ENCODE measurements around the gene HGF.

The HGF gene

DNA sequence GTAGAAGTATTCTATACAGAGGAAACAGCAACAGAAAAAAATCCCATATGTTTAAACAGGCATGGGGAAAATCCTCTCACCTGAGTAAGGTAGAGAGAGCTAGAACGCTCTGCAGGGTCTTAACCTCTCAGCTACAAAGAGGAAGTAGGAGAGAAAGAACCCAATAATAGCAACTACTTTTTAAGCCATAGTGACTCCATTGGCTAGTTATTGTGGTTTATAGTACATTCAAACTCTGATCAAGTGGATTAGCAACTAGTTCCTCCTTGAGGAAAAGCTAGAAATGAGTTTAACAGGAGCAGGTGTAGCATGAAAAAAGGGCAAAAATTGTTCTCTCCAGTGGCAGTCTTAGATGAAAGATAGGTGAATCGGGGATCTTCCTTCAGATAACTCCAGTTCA, 89.7 kb downstream of the HGF start:
- DNase-seq (ENCODE audit: low spot score): no peak
- CTCF ChIA-PET: no interaction called here
- no peak overlapping the region for H3K27ac ChIP-seq

GRCh38 chr7:81676813-81677212, 93.0 kb downstream of the HGF start:
- TF ChIP-seq, protein P1, sequence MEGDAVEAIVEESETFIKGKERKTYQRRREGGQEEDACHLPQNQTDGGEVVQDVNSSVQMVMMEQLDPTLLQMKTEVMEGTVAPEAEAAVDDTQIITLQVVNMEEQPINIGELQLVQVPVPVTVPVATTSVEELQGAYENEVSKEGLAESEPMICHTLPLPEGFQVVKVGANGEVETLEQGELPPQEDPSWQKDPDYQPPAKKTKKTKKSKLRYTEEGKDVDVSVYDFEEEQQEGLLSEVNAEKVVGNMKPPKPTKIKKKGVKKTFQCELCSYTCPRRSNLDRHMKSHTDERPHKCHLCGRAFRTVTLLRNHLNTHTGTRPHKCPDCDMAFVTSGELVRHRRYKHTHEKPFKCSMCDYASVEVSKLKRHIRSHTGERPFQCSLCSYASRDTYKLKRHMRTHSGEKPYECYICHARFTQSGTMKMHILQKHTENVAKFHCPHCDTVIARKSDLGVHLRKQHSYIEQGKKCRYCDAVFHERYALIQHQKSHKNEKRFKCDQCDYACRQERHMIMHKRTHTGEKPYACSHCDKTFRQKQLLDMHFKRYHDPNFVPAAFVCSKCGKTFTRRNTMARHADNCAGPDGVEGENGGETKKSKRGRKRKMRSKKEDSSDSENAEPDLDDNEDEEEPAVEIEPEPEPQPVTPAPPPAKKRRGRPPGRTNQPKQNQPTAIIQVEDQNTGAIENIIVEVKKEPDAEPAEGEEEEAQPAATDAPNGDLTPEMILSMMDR (conservative IDR thresholded peaks at IDR 0.05; ENCODE audit: low read depth): no peak
- H3K27ac ChIP-seq: no peak overlapping the region
- DNase-seq (ENCODE audit: low spot score): no peak
- CTCF ChIA-PET: no interaction called here
- POLR2A ChIA-PET (ENCODE audit: low non-redundant PET): no interaction called here

More for the DNA sequence above, 89.7 kb downstream of the HGF start:
- POLR2A ChIA-PET (ENCODE audit: low non-redundant PET): no interaction called here
- TF ChIP-seq, protein P1 (conservative IDR thresholded peaks at IDR 0.05; ENCODE audit: low read depth): no peak

GRCh38 chr7:81676105-81676811, 93.6 kb downstream of the HGF start:
- TF ChIP-seq, protein P1 (conservative IDR thresholded peaks at IDR 0.05; ENCODE audit: low read depth): no peak
- POLR2A ChIA-PET (ENCODE audit: low non-redundant PET): no interaction called here
- H3K27ac ChIP-seq: no peak overlapping the region
- DNase-seq (ENCODE audit: low spot score): no peak
- CTCF ChIA-PET: no interaction called here

DNA sequence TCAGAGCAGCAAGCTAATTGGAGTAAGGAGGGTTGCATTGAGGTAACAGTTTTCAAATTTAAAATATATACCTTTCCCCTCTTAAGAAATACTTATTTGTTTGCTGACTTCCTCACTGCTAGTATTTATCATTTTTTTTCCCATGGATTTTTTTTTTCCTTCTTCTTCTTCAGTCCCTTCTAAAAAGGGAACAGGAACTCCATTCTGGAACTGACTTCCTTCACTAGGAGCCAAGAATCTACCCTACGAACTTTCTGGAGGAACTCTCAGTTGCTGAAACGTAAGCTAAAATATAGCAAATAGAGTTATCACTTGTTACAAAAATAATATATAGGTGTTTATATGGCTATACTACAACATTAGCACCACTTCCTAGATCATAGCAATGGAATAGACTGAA, 95.4 kb downstream of the HGF start:
- H3K27ac ChIP-seq: no peak overlapping the region
- CTCF ChIA-PET: no interaction called here
- POLR2A ChIA-PET (ENCODE audit: low non-redundant PET): no interaction called here
- DNase-seq (ENCODE audit: low spot score): no peak
- TF ChIP-seq, protein P1 (conservative IDR thresholded peaks at IDR 0.05; ENCODE audit: low read depth): no peak

DNA sequence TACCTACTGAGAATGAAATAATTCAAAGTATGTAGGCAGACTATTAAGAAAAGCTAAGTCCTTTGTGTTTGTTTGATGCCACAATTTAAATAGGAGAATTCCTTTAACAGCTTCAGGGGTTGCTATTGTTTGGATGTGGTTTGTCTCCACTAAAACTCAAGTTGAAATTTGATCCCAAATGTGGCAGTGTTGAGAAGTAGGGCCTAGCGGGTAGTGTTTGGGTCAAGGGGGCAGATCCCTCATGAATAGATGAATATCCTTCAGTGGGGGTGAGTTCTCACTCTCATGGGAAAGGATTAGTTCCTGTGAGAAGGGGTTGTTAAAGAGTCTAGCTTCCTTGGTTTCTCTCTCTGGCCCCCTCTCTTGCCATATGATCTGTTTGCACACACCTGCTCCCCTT, 97.0 kb downstream of the HGF start:
- TF ChIP-seq, protein P1 (conservative IDR thresholded peaks at IDR 0.05; ENCODE audit: low read depth): no peak
- H3K27ac ChIP-seq: no peak overlapping the region
- ChIA-PET POLR2A (ENCODE audit: low non-redundant PET) (no interaction called here), CTCF (no interaction called here)
- no peak for DNase-seq (ENCODE audit: low spot score)

DNA sequence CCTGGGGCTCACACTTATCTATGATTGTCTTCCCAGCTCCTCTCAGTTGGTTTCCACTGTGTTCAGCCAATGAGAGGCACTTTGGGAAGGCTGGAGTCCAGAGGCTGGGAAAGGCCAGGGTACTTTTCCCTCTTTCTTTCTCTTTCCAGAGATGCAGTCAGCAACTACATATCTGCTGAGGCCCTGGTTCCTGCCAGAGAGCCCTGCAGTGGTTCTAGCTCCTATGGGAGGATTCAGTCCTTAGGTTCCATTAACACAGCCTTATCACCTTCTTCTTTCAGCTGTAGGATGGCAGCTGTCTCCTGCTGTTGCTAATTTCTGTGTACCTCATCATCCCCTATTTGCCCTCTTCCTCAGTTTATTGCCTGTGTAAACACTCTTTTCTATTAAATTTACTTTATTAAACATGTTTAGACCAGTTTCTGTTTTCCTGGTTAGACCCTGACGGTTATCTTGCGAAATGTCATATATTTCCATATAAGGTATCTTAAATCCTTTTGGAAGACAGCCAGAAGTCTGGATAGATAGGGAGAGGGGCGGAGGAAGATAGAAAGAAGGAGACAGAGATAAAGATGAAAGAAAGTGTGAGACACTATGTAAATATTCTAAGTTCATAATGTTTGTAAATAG, 100.3 kb downstream of the HGF start:
- no peak overlapping the region for H3K27ac ChIP-seq
- no peak for DNase-seq (ENCODE audit: low spot score)
- ChIA-PET POLR2A (ENCODE audit: low non-redundant PET) (no interaction called here), CTCF (no interaction called here)
- TF ChIP-seq, protein P1 (conservative IDR thresholded peaks at IDR 0.05; ENCODE audit: low read depth): no peak

Measured in RWPE1 (cell line).